GM19395 (cell line): ENCODE data around the gene CKLF.

Source experiments
- ATAC-seq: cut with Tn5 transposase; IDR thresholded peaks from one replicate; pipeline ENCODE4 v1.9.1; 2021; ENCODE audit warnings: mild to moderate bottlenecking, moderate library complexity; ENCODE audit not compliant: unreplicated experiment

The CKLF gene

DNA sequence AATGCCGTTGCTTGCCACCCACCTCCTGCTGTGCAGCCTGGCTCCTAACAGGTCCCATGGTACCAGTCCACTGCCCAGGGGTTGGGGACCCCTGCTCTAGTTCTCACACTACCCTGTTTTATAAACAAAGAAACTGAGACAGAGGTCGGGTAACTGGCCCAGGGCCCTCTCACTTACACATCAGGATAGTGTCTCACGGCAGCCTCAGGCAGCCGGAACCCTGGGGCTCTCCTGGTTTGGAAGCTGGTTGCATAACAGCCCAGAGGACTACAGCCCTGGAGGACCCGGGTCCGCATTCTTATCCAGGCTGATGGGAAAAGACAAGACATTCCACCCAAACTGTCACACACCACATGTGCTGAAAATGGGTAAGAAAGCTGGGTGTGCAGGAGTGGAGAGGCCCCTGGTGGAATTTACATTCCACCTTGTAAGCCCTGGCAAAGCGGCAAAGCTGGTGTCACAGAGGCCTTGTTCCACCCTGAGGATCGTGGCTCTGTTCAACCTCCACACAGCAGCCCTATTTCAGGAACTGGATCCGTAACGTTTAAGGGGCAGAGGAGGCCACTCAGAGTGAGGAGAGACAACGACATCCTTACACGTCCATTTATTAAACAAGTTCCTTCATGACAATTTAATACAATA, 61.9 kb downstream of the CKLF start:
- ATAC-seq = no peak
